ENCODE results near the gene SLC7A4. TPM values are rescaled to one million over a fixed set of nuclear protein-coding genes. Genes with fewer than 3 reads are reported as not detected.

The SLC7A4 gene
- total and polyA plus RNA-seq, 12 donors = 0.07 to 0.78 (median 0.17) TPM; not detected in 7

DNA sequence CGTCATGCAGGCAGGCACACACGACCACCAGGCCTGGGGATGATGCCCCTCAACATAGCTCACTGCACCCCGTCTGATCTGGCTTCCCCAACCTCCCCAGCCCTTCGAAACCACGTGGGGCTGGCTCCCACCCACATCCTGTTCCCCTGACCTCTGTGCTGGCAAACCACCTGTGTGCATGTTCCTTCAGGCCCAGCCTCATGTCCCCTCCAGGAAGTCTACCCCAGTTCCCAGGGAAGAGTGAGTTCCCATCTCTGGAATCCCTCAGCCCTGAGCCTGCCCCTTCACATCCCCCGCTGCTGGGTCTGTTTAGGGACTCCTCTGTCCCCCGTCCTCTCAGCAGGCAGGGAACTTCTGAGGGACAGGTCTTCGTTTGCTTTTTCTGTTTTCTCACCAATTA, 7.1 kb downstream of the SLC7A4 start:
- no peaks in the 10 kb centered on the region for H3K9me3 ChIP-seq
- H3K27ac ChIP-seq = no peak overlapping the region
- peaks cover 0 to 14% (median 3%) of the 10 kb centered on the region in 7 donors for H3K27me3 ChIP-seq
- intact Hi-C loops (cut with DNase I) = loop anchor here in 1 of 10 donors (10.0 kb wide), 1 partner anchor 80 kb away; no protein-coding TSS in a partner anchor
- H3K36me3 ChIP-seq = no peaks in the 10 kb centered on the region
- H3K4me3 ChIP-seq = no peak overlapping the region
- 72 to 79% methylated on average over 8 of the region's 8 CpGs for WGBS, 2 donors
- no peak for ATAC-seq
- TF ChIP-seq, protein P1, sequence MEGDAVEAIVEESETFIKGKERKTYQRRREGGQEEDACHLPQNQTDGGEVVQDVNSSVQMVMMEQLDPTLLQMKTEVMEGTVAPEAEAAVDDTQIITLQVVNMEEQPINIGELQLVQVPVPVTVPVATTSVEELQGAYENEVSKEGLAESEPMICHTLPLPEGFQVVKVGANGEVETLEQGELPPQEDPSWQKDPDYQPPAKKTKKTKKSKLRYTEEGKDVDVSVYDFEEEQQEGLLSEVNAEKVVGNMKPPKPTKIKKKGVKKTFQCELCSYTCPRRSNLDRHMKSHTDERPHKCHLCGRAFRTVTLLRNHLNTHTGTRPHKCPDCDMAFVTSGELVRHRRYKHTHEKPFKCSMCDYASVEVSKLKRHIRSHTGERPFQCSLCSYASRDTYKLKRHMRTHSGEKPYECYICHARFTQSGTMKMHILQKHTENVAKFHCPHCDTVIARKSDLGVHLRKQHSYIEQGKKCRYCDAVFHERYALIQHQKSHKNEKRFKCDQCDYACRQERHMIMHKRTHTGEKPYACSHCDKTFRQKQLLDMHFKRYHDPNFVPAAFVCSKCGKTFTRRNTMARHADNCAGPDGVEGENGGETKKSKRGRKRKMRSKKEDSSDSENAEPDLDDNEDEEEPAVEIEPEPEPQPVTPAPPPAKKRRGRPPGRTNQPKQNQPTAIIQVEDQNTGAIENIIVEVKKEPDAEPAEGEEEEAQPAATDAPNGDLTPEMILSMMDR (IDR thresholded peaks at IDR 0.05) = no peak
- no peak for DNase-seq
- peaks cover 0 to 8% (median 0%) of the 10 kb centered on the region in 9 donors for H3K4me1 ChIP-seq

- WGBS, 2 donors = 88% methylated on average over 12 to 13 of the region's 13 CpGs
- no peak for ATAC-seq
- H3K9me3 ChIP-seq = no peaks in the 10 kb centered on the region
- intact Hi-C loops (cut with DNase I) = loop anchor here in 1 of 10 donors (10.0 kb wide), 1 partner anchor 78 kb away; no protein-coding TSS in a partner anchor
- no peak overlapping the region for H3K4me3 ChIP-seq
- H3K27ac ChIP-seq = no peak overlapping the region
- no peaks in the 10 kb centered on the region for H3K36me3 ChIP-seq
- H3K27me3 ChIP-seq = no peaks in the 10 kb centered on the region
- peaks cover 0 to 8% (median 0%) of the 10 kb centered on the region in 9 donors for H3K4me1 ChIP-seq
- DNase-seq = no peak
- TF ChIP-seq, protein P1 (IDR thresholded peaks at IDR 0.05) = no peak
Observed at GRCh38 chr22:21022955-21023614, 9.3 kb downstream of the SLC7A4 start.

DNA sequence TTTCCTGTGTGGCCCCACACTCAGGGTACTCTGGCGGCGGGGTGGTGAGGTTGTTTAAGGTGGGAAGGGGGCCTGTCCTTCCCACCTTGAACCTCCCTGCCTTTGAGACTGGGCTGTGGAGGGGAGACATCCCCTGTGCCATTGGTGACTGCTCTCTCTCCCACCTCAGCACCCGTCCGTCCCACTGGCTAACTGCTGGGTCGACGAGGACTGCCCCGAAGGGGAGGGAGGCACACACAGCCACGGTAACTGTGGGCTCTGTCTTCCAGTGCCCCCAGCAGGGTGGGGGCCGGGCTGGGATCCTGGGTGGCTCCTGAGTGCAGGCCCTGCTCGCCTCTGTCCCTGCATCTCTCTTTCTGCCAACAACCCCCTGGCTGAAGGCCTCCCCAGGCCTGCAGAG, 9.9 kb downstream of the SLC7A4 start:
- no peak overlapping the region for H3K27ac ChIP-seq
- H3K27me3 ChIP-seq = no peaks in the 10 kb centered on the region
- DNase-seq (no peak), ATAC-seq (no peak)
- H3K9me3 ChIP-seq = no peaks in the 10 kb centered on the region
- intact Hi-C loops (cut with DNase I) = loop anchor here in 1 of 10 donors (10.0 kb wide), 1 partner anchor 78 kb away; no protein-coding TSS in a partner anchor
- peaks cover 0 to 4% (median 0%) of the 10 kb centered on the region in 9 donors for H3K4me1 ChIP-seq
- TF ChIP-seq, protein P1 (IDR thresholded peaks at IDR 0.05) = no peak
- 76% methylated on average over 10 of the region's 10 CpGs for WGBS, 2 donors
- no peak overlapping the region for H3K4me3 ChIP-seq
- H3K36me3 ChIP-seq = no peaks in the 10 kb centered on the region

DNA sequence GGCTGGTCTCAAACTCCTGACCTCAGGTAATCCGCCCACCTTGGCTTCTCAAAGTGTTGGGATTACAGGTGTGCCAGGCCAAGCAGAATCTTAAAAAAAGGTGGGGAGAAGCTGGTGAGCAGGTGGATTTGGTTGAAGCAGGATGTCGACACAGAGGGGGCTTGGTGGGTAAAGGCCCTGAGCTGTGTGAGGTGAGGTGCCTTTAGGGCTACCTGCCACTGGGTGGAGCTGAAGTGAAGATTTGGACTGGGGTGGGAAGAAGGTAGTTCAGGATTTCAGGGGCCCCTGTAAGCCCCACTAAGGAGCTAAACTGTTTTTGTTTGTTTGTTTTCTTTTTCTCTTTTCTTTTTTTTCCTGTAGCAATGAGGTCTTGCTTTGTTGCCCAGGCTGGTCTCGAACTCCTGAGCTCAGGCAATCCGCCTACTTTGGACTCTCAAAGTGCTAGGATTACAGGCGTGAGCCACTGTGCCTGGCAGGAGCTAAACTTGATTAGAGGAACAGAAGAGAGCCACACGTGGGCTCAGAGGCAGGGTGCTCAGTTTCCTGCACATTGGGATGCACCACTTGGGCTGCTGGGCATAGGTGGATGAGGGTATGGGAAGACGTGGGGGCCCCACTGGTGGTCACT, 11.4 kb downstream of the SLC7A4 start:
- Histone ChIP-seq H3K4me3 (no peak overlapping the region), H3K9me3 (no peaks in the 10 kb centered on the region), H3K36me3 (no peaks in the 10 kb centered on the region), H3K27me3 (no peaks in the 10 kb centered on the region), H3K27ac (no peak overlapping the region), H3K4me1 (peaks cover 0 to 2% (median 0%) of the 10 kb centered on the region in 9 donors)
- TF ChIP-seq, protein P1 (IDR thresholded peaks at IDR 0.05) = peak in 4 of 9 donors; percentile 5 to 37 (median 16)
- ATAC-seq = peak in 1 of 8 donors; percentile 6
- DNase-seq = no peak
- intact Hi-C loops (cut with DNase I) = loop anchor here in 1 of 10 donors (10.0 kb wide), 1 partner anchor 76 kb away; no protein-coding TSS in a partner anchor
- WGBS, 2 donors = 64 to 67% methylated on average over 7 of the region's 7 CpGs
